ENCODE data around the gene CDKN3. TPM values are rescaled to one million over a fixed set of nuclear protein-coding genes. Genes with fewer than 3 reads are reported as not detected.

The CDKN3 gene
- total RNA-seq, 1 experiment from 2014 or later, result 62.5 TPM

GRCh38 chr14:54440476-54440872 lies 43.7 kb downstream of the CDKN3 start:
- Histone ChIP-seq H3K9ac (ENCODE audit: low read length) (peak overlapping the region; percentile 91), H3K4me3 (replicated peaks in 1 of 2; ENCODE audit: low read depth in 1 of 2, low read length in 2 of 2) (peak overlapping the region; percentile 71 to 72), H3K4me1 (ENCODE audit: control insufficient read depth in 1 of 2, insufficient read depth in 2 of 2, low read length in 2 of 2) (peaks cover 10 to 31% of the 10 kb centered on the region in 2 experiments; a peak in 3 of 4 replicates), H3K27me3 (ENCODE audit: insufficient read depth, low read length) (no peaks in the 10 kb centered on the region), H3K79me2 (ENCODE audit: insufficient read depth, low read length) (peaks cover 54% of the 10 kb centered on the region), H3K9me3 (ENCODE audit: control insufficient read depth in 1 of 2, insufficient read depth in 1 of 2, low read depth in 1 of 2, low read length in 2 of 2) (no peaks in the 10 kb centered on the region), H3K4me2 (ENCODE audit: low read length) (peak overlapping the region; percentile 81), H3K9me2 (ENCODE audit: insufficient read depth) (no peaks in the 10 kb centered on the region), H4K20me1 (ENCODE audit: insufficient read depth) (peaks cover 9% of the 10 kb centered on the region; the same call in 1 of the 2 replicates), H3K27ac (ENCODE audit: low read depth, low read length) (peak overlapping the region; percentile 97), H2AFZ (ENCODE audit: low read depth, low read length, poor library complexity, severe bottlenecking) (no peak overlapping the region), H3K36me3 (ENCODE audit: control insufficient read depth in 1 of 2, insufficient read depth in 2 of 2, low read length in 2 of 2) (no peaks in the 10 kb centered on the region)
- DNase-seq (ENCODE audit: low read depth, low spot score), result no peak
- POLR2A ChIA-PET, result no interaction called here
- BruUV-seq (replicated peaks), result no TSS peak
- intact Hi-C loops (cut with micrococcal nuclease), result loop anchor here (2.0 kb wide), 1 partner anchor 74 kb away; no protein-coding TSS in a partner anchor
- RAD21 ChIA-PET (ENCODE audit: low non-redundant PET in 1 of 2, low total read pairs in 2 of 2, uncharacterized antibody in 2 of 2, unreplicated experiment in 2 of 2), result no interaction called here
- CTCF ChIA-PET, result no interaction called here
- ATAC-seq, result no peak
- TF ChIP-seq ZBTB33 (IDR thresholded peaks at IDR 0.05; ENCODE audit: extremely low read depth, insufficient replicate concordance, low read length) (no peak), SIN3A (IDR thresholded peaks at IDR 0.05; ENCODE audit: low read depth) (no peak), ATF3 (IDR thresholded peaks at IDR 0.05) (no peak), RAD21 (IDR thresholded peaks at IDR 0.05; ENCODE audit: low read depth) (no peak), CBX3 (IDR thresholded peaks at IDR 0.05; ENCODE audit: low read depth) (no peak), YY1 (IDR thresholded peaks at IDR 0.05; ENCODE audit: extremely low read depth, insufficient replicate concordance, low read depth, low read length) (no peak), POLR2A (IDR thresholded peaks at IDR 0.05; ENCODE audit: borderline replicate concordance, extremely low read depth, insufficient read depth, insufficient read length) (no peak), SRF (IDR thresholded peaks at IDR 0.05; ENCODE audit: low read depth) (no peak), REST (IDR thresholded peaks at IDR 0.05; ENCODE audit: low read depth) (no peak), TCF7L2 (IDR thresholded peaks at IDR 0.05; ENCODE audit: borderline replicate concordance, extremely low read depth, insufficient read depth, insufficient read length) (no peak)
